Measurements from ENCODE around the gene TMEM108. TPM values are rescaled to one million over a fixed set of nuclear protein-coding genes. Genes with fewer than 3 reads are reported as not detected.

TMEM108 gene
- total RNA-seq, 1 experiment from 2014 or later, result not detected

DNA sequence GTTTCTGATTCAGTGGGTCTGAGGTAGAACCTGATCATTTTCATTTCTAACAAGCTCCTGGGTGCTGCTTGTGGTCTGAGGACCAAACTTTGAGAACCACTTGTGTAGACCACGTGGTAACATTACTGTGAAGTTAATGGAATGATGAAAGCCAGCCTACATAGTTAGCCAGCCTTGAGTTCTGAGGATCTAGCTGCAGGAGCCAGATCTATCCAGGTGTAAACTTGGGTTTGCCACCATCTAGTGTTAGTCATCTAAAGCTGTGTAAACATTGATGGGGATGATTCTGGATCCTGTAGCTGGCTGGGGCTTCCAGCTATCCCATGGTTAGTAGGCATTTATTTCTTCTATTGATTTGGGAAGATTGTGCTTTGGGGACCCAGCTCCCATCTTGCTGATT lies 170.0 kb downstream of the TMEM108 start:
- Histone ChIP-seq H3K4me3 (ENCODE audit: low read depth, low read length) (no peak overlapping the region), H3K27me3 (replicated peaks; ENCODE audit: control insufficient read depth, insufficient read depth, low read length) (no peaks in the 10 kb centered on the region), H3K36me3 (ENCODE audit: control insufficient read depth, insufficient read depth, low read length) (no peaks in the 10 kb centered on the region), H3K9me3 (no peaks in the 10 kb centered on the region), H3K4me1 (no peaks in the 10 kb centered on the region)
- H3K4me1 Mint-ChIP-seq (ENCODE audit: low read depth, unreplicated experiment), result no peaks in the 10 kb centered on the region
- no peak overlapping the region for H3K4me3 Mint-ChIP-seq (ENCODE audit: unreplicated experiment)
- TF ChIP-seq, protein P1, sequence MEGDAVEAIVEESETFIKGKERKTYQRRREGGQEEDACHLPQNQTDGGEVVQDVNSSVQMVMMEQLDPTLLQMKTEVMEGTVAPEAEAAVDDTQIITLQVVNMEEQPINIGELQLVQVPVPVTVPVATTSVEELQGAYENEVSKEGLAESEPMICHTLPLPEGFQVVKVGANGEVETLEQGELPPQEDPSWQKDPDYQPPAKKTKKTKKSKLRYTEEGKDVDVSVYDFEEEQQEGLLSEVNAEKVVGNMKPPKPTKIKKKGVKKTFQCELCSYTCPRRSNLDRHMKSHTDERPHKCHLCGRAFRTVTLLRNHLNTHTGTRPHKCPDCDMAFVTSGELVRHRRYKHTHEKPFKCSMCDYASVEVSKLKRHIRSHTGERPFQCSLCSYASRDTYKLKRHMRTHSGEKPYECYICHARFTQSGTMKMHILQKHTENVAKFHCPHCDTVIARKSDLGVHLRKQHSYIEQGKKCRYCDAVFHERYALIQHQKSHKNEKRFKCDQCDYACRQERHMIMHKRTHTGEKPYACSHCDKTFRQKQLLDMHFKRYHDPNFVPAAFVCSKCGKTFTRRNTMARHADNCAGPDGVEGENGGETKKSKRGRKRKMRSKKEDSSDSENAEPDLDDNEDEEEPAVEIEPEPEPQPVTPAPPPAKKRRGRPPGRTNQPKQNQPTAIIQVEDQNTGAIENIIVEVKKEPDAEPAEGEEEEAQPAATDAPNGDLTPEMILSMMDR (IDR thresholded peaks at IDR 0.05; ENCODE audit: insufficient read depth in 1 of 2, low read depth in 1 of 2, low read length in 1 of 2, severe bottlenecking in 1 of 2, unreplicated experiment in 1 of 2), result no peak
- H3K27ac Mint-ChIP-seq (ENCODE audit: unreplicated experiment), result no peak overlapping the region
- ChIA-PET POLR2A (no interaction called here), CTCF (interaction anchor here (0.6 to 1.2 kb wide), 2 partner anchors 147 to 167 kb away, joined by 3 to 11 read pairs; no protein-coding TSS in a partner anchor)
- H3K36me3 Mint-ChIP-seq (ENCODE audit: insufficient read depth, unreplicated experiment), result no peaks in the 10 kb centered on the region
- no peak for DNase-seq
- no peaks in the 10 kb centered on the region for H3K9me3 Mint-ChIP-seq (ENCODE audit: unreplicated experiment)
- peaks cover 20% of the 10 kb centered on the region for H3K27me3 Mint-ChIP-seq (ENCODE audit: insufficient read depth, unreplicated experiment)
- no TSS peak for BruUV-seq (replicated peaks)
- intact Hi-C loops (cut with micrococcal nuclease; ENCODE audit: unreplicated experiment), result loop anchor here (1.0 kb wide), 1 partner anchor 167 kb away; no protein-coding TSS in a partner anchor

DNA sequence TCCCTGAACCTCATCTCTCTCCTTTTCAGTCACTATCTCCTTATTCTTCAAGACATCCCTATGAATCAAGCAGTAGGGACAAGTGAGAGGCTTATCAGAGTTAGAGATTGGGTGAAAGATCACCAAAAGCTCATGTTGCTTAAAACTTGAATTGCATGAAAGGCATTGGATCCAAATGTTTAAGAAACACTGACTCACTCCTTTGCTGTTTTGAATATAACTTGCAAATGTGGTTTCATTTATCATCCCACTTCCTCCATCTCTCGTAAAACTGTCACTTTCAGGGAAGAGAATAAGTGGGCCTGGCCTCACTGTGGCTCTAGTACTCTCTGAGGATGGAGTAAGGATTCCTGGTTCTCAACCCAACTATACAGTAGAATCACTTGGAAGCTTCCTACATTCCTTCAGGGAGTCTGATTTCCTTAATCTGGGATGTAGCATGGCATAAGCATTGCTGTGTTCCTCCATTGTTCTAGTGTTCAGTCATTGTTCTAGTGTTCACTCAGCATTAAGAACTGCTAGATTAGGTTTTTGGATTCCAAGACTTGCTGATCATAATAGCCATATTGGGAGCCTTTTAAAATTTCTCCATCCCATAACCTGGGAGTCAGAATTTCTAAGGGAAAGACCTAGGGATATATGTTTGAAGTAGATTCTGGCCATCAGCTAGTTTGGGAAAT lies 171.8 kb downstream of the TMEM108 start:
- CTCF ChIA-PET, result no interaction called here
- no peaks in the 10 kb centered on the region for H3K9me3 Mint-ChIP-seq (ENCODE audit: unreplicated experiment)

GRCh38 chr3:133210656-133211055 lies 172.5 kb downstream of the TMEM108 start:
- Mint-ChIP-seq H3K4me1 (ENCODE audit: low read depth, unreplicated experiment) (no peaks in the 10 kb centered on the region), H3K27ac (ENCODE audit: unreplicated experiment) (no peak overlapping the region), H3K4me3 (ENCODE audit: unreplicated experiment) (no peak overlapping the region), H3K9me3 (ENCODE audit: unreplicated experiment) (no peaks in the 10 kb centered on the region), H3K27me3 (ENCODE audit: insufficient read depth, unreplicated experiment) (peaks cover 16% of the 10 kb centered on the region), H3K36me3 (ENCODE audit: insufficient read depth, unreplicated experiment) (no peaks in the 10 kb centered on the region)
- H3K4me1 ChIP-seq, result no peaks in the 10 kb centered on the region
- no TSS peak for BruUV-seq (replicated peaks)
- no peak overlapping the region for H3K4me3 ChIP-seq (ENCODE audit: low read depth, low read length)
- TF ChIP-seq, protein P1 (IDR thresholded peaks at IDR 0.05; ENCODE audit: insufficient read depth in 1 of 2, low read depth in 1 of 2, low read length in 1 of 2, severe bottlenecking in 1 of 2, unreplicated experiment in 1 of 2), result no peak
- intact Hi-C loops (cut with micrococcal nuclease; ENCODE audit: unreplicated experiment), result no loop called here
- H3K27me3 ChIP-seq (replicated peaks; ENCODE audit: control insufficient read depth, insufficient read depth, low read length), result no peaks in the 10 kb centered on the region
- DNase-seq, result no peak
- H3K36me3 ChIP-seq (ENCODE audit: control insufficient read depth, insufficient read depth, low read length), result no peaks in the 10 kb centered on the region
- ChIA-PET CTCF (no interaction called here), POLR2A (no interaction called here)
- H3K9me3 ChIP-seq, result no peaks in the 10 kb centered on the region

More for the DNA sequence above, 171.8 kb downstream of the TMEM108 start:
- POLR2A ChIA-PET, result no interaction called here
- Mint-ChIP-seq H3K4me3 (ENCODE audit: unreplicated experiment) (no peak overlapping the region), H3K36me3 (ENCODE audit: insufficient read depth, unreplicated experiment) (no peaks in the 10 kb centered on the region), H3K4me1 (ENCODE audit: low read depth, unreplicated experiment) (no peaks in the 10 kb centered on the region), H3K27ac (ENCODE audit: unreplicated experiment) (no peak overlapping the region), H3K27me3 (ENCODE audit: insufficient read depth, unreplicated experiment) (peaks cover 18% of the 10 kb centered on the region)
- DNase-seq, result no peak
- Histone ChIP-seq H3K9me3 (no peaks in the 10 kb centered on the region), H3K36me3 (ENCODE audit: control insufficient read depth, insufficient read depth, low read length) (no peaks in the 10 kb centered on the region), H3K4me1 (no peaks in the 10 kb centered on the region), H3K27me3 (replicated peaks; ENCODE audit: control insufficient read depth, insufficient read depth, low read length) (no peaks in the 10 kb centered on the region), H3K4me3 (ENCODE audit: low read depth, low read length) (no peak overlapping the region)
- TF ChIP-seq, protein P1 (IDR thresholded peaks at IDR 0.05; ENCODE audit: insufficient read depth in 1 of 2, low read depth in 1 of 2, low read length in 1 of 2, severe bottlenecking in 1 of 2, unreplicated experiment in 1 of 2), result no peak
- BruUV-seq (replicated peaks), result no TSS peak
- intact Hi-C loops (cut with micrococcal nuclease; ENCODE audit: unreplicated experiment), result no loop called here

Measured in Caco-2 (cell line).